Activated CD8-positive, alpha-beta T cell treated with anti-CD3 and anti-CD28 coated beads, Interleukin-2, amount 10 ng/mL, durations not matched to agents 7 days and 5 days (primary cell): ENCODE data around the gene VSX1. TPM values are rescaled to one million over a fixed set of nuclear protein-coding genes. Genes with fewer than 3 reads are reported as not detected.

Experiments used
- ATAC-seq: fragments of 150-1000 bp; cut with Tn5 transposase; one replicate; pipeline ENCODE4 v1.10.0; 2021; ENCODE audit warnings: moderate library complexity
- CTCF ChIA-PET: fragments of 350-600 bp; sonication (Branson Sonifier 250); formaldehyde crosslinking; loops from one replicate; lab custom pipeline; 2021; ENCODE audit warnings: antibody characterized with exemption; lab: Charles Lee
- POLR2A ChIA-PET: fragments of 350-600 bp; sonication (Branson Sonifier 250); formaldehyde crosslinking; loops from one replicate; lab custom pipeline; 2021; ENCODE audit warnings: antibody characterized with exemption; lab: Charles Lee
- DNase-seq: peaks from one replicate; pipeline ENCODE4 v3.0.0-alpha.2; 2020
- H3K27ac Mint-ChIP-seq: one replicate; pipeline ENCODE4 v1.8.0; 2021; ENCODE audit warnings: mild to moderate bottlenecking, mixed read lengths
- H3K27me3 Mint-ChIP-seq: one replicate; pipeline ENCODE4 v1.8.0; 2021; ENCODE audit warnings: low read depth, mixed read lengths
- H3K36me3 Mint-ChIP-seq: one replicate; pipeline ENCODE4 v1.8.0; 2021; ENCODE audit warnings: low read depth, mixed read lengths
- H3K4me1 Mint-ChIP-seq: one replicate; pipeline ENCODE4 v1.8.0; 2021; ENCODE audit warnings: low read depth, mixed read lengths
- H3K4me3 Mint-ChIP-seq: one replicate; pipeline ENCODE4 v1.8.0; 2021; ENCODE audit warnings: mild to moderate bottlenecking, mixed read lengths
- H3K9me3 Mint-ChIP-seq: one replicate; pipeline ENCODE4 v1.8.0; 2022; ENCODE audit warnings: mixed read lengths; ENCODE audit not compliant: insufficient read depth
- total RNA-seq, 2 experiments: library from RNA; stranded (reverse); gene quantifications; one replicate each; pipeline ENCODE4 v1.2.3, GENCODE V29; 2021

The VSX1 gene
- total RNA-seq, 2 experiments from 2014 or later = not detected

DNA sequence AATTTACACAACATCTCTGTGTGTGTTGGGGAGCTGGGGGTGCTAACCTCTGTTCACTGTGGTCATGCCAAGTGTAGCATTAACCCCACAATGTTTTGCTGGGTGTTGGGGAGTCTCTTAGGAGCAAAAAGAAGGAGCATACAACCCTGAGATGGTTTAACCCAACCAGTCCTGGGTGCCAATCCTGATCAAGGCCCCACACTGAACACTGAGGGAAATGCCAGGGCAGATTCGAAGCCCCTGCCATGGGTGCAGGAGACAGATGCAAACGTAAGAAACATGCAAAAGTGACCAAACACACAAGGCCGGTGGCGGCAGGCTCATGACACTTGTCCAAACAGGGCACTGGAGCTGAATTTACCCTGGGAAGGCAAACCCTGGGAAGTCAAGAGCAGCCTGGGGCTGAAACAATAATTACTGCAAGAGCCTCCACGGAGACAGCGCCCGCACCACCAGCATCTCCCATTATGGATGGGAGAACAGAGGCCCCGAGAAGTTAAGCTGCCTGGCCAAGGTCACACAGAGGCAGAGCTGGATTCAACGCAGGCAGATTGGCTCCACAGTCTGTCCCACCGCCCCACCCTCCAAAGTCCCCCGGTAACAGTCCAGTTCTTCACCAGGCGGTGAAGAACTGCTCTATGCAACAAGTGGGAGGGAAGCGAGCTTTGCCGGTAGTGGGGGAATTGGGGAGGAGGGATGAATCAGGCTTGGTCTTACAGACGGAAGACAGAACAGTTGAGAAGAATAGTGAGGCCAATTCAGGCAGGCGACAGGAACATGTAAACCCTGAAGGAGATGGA lies 32.5 kb downstream of the VSX1 start:
- Mint-ChIP-seq H3K4me3 (no peak overlapping the region), H3K9me3 (no peaks in the 10 kb centered on the region), H3K4me1 (peaks cover 37% of the 10 kb centered on the region), H3K27me3 (no peaks in the 10 kb centered on the region), H3K27ac (no peak overlapping the region), H3K36me3 (peaks cover 9% of the 10 kb centered on the region)
- ChIA-PET POLR2A (interaction anchor here (1.7 kb wide), 1 partner anchor 12 kb away, joined by 4 read pairs; no protein-coding TSS in a partner anchor), CTCF (interaction anchor here (1.5 kb wide), 1 partner anchor 16 kb away, joined by 3 read pairs; no protein-coding TSS in a partner anchor)
- no peak for ATAC-seq
- DNase-seq = no peak

DNA sequence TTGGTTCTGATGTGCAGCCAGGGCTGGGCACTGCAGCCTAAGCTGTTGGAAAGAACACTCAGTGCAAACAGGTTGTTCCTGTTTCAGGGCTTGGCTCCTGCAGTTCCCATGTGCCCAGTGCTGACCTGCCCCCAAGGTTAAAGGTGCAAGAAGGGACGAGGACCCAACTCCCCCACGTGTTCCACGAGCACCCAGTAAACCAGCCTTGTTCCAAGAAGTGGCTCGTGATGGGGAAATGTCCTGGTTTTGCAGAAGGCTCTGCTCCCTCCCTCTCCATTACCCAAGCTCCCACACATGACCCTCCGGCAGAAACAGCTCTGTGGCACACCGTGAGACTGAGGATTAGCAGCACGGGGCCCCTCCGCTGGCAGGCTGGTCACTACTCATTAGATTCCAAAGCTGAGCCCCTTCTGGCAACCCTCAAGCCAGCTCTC lies 33.4 kb downstream of the VSX1 start:
- ChIA-PET POLR2A (interaction anchor here (0.8 to 1.7 kb wide), 2 partner anchors 9 to 11 kb away, joined by 3 to 4 read pairs; partner anchors contain the start of gene ACSS1), CTCF (interaction anchor here (1.5 kb wide), 1 partner anchor 17 kb away, joined by 3 read pairs; no protein-coding TSS in a partner anchor)
- H3K4me1 Mint-ChIP-seq = peaks cover 36% of the 10 kb centered on the region
- H3K36me3 Mint-ChIP-seq = peaks cover 6% of the 10 kb centered on the region
- no peaks in the 10 kb centered on the region for H3K27me3 Mint-ChIP-seq
- no peak overlapping the region for H3K4me3 Mint-ChIP-seq
- ATAC-seq (no peak), DNase-seq (no peak)
- peak overlapping the region; percentile 43 for H3K27ac Mint-ChIP-seq
- H3K9me3 Mint-ChIP-seq = no peaks in the 10 kb centered on the region

DNA sequence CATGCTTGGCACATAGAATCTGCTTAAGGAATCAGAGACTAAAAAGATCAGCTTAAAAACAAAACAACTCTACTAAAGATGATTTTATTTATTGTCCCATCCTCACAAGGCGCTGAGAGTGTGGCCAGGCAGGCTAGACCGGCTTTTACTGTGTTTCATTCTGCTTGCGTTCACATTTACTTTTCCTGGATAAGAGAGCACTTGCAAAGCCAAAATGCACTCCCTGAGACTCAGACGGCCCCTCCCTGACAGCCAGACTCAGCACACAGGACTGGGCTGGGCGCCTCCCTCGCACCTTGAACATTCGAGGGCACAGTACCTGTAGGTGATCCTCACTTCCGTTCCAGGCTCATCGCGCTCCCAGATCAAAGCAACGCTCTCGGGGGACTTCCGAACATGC lies 34.2 kb downstream of the VSX1 start:
- H3K4me1 Mint-ChIP-seq = peaks cover 38% of the 10 kb centered on the region
- POLR2A ChIA-PET = interaction anchor here (1.0 kb wide), 1 partner anchor 9 kb away, joined by 3 read pairs; no protein-coding TSS in a partner anchor
- no peak overlapping the region for H3K27ac Mint-ChIP-seq
- no peaks in the 10 kb centered on the region for H3K9me3 Mint-ChIP-seq
- no peak overlapping the region for H3K4me3 Mint-ChIP-seq
- no peaks in the 10 kb centered on the region for H3K27me3 Mint-ChIP-seq
- CTCF ChIA-PET = no interaction called here
- DNase-seq (no peak), ATAC-seq (no peak)
- peaks cover 7% of the 10 kb centered on the region for H3K36me3 Mint-ChIP-seq

DNA sequence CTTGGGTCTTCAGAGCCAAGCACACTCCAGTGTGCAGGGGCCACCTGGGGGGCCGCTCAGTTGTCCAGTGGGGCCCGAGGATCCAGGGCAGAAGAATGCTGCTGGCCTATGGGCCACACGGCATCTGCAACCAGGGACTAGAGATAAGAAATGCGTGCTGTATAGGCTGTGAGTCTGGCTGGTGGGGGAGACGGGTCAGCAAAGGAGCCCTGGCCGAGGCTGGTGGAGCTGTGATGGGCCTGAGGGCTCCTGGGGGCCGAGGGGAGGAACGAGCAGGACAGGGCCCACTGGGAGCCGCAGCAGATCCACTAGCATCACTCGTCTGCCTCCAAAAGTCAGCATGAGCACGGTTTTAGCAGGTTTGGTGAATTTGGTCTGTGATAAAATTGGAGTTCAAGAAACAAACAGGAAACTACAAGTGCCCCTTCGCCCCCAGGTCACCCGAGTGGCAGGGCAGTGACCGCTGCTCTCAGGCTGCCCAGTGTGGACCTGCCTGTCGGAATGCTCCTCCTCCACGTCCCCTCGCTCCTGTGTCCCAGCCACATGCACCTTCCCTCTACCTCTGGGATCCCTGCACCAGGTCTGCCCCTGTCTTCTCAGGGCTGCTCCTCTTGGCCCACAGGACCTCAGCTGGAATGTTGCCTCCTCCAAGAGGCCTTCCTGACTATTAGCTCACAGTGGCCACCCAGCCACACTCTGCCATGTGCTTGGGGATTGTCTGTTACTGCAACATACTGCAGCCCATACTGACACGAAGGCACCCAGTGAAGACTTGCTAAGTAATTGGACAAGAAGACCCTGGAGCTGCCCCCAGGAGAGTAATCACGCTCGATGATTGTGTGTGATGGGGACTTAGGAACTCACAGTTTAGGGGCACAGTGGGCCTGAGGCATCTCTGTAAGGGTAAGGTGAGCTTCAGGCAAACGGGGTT lies 34.9 kb downstream of the VSX1 start:
- CTCF ChIA-PET = no interaction called here
- POLR2A ChIA-PET = interaction anchor here (1.0 kb wide), 1 partner anchor 10 kb away, joined by 3 read pairs; no protein-coding TSS in a partner anchor
- H3K27ac Mint-ChIP-seq = peak overlapping the region; percentile 12

DNA sequence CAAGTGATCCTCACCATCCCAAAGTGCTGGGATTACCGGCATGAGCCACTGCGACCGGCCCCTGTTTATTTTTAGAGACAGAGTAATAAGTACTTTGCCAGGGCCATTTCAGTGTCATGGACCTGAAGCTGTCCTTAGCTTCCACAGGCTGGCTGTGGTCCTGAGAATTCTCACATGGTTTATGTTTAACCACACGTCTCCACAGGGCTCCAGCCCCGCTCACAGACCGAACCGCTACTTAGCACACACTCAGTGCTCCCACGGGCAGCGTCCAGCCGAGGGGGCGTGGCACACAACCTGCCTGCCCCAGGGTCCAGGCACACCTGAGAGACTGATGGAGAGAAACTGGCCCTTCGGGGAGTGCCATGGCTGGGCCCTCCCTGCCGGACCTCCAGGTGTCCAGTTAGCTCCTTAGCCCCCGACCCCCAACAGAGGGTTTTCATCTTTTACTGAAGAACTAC lies 35.7 kb downstream of the VSX1 start:
- no peaks in the 10 kb centered on the region for H3K27me3 Mint-ChIP-seq
- CTCF ChIA-PET = interaction anchor here (1.0 kb wide), 1 partner anchor 51 kb away, joined by 3 read pairs; no protein-coding TSS in a partner anchor
- DNase-seq = no peak
- no peak overlapping the region for H3K27ac Mint-ChIP-seq
- H3K4me1 Mint-ChIP-seq = peaks cover 47% of the 10 kb centered on the region
- no peak overlapping the region for H3K4me3 Mint-ChIP-seq
- no peak for ATAC-seq
- H3K9me3 Mint-ChIP-seq = no peaks in the 10 kb centered on the region
- H3K36me3 Mint-ChIP-seq = peaks cover 8% of the 10 kb centered on the region
- POLR2A ChIA-PET = interaction anchor here (4.1 kb wide), 1 partner anchor 11 kb away, joined by 19 read pairs; the partner anchor contains the start of gene ACSS1

More for the DNA sequence above, 34.9 kb downstream of the VSX1 start:
- DNase-seq = no peak
- Mint-ChIP-seq H3K27me3 (no peaks in the 10 kb centered on the region), H3K4me3 (no peak overlapping the region), H3K4me1 (peaks cover 43% of the 10 kb centered on the region), H3K36me3 (peaks cover 8% of the 10 kb centered on the region), H3K9me3 (no peaks in the 10 kb centered on the region)
- ATAC-seq = no peak

DNA sequence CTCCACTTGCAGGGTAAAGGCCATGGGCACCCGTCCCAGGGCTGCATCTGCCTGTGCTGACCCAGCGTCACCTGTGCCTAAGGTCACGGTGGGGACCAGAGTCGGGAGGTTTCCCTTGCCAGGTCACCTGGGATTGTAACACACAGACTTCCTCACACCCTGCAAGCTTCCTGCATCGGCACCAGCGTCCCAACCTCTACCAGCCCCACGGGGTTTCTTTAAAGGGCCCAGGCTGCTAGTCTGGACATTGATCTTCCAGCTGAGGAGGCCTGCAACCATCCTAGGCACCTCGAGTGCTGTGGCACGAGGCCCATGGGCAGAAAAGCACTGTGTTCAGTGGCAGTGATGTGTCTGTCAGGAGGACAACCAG lies 36.6 kb downstream of the VSX1 start:
- peak overlapping the region; percentile 46 for H3K27ac Mint-ChIP-seq
- peaks cover 8% of the 10 kb centered on the region for H3K36me3 Mint-ChIP-seq
- H3K27me3 Mint-ChIP-seq = no peaks in the 10 kb centered on the region
- H3K4me3 Mint-ChIP-seq = no peak overlapping the region
- ChIA-PET CTCF (interaction anchor here (1.0 to 1.1 kb wide), 2 partner anchors 12 to 50 kb away, joined by 3 read pairs; partner anchors contain the start of gene ACSS1), POLR2A (interaction anchor here (0.5 to 4.1 kb wide), 2 partner anchors 12 to 16 kb away, joined by 3 to 19 read pairs; partner anchors contain the start of gene ACSS1)
- ATAC-seq (no peak), DNase-seq (no peak)
- peaks cover 47% of the 10 kb centered on the region for H3K4me1 Mint-ChIP-seq
- no peaks in the 10 kb centered on the region for H3K9me3 Mint-ChIP-seq

DNA sequence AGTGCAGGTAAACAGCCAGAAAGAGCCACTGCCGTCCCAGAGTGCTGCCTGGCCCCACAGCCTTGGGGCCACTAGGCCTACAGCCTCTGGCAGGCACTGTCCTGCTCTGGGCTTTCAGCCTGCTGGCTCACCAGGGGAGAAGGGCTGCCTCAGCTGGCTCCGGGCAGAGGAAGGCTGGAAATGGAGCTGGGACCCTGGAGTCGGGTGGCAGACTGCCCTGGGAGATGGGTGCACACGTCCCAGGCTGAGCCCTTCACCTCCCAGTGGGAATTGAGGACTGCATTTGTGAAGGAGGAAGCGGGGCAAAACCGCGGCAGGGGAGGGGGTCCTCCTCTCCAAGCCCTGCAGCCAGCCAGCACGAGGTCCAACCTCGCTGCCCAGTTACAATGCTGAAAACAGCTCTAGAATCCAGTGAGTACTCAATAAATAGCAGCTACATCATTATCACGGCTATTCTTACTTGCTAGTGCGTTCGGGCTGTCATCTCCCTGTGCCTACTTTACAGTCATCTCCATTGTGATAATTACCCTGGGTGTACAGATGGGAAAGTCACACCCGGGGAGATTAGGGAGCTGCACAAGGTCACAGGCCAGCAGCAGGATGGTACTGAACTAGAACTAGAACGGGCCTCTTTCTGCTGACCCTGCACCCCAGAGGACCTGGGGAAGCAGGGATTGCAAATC lies 37.1 kb downstream of the VSX1 start:
- ChIA-PET CTCF (interaction anchor here (1.1 kb wide), 1 partner anchor 13 kb away, joined by 3 read pairs; the partner anchor contains the start of gene ACSS1), POLR2A (interaction anchor here (0.5 to 4.1 kb wide), 2 partner anchors 13 to 16 kb away, joined by 3 to 19 read pairs; partner anchors contain the start of gene ACSS1)
- Mint-ChIP-seq H3K9me3 (no peaks in the 10 kb centered on the region), H3K4me3 (no peak overlapping the region), H3K4me1 (peaks cover 49% of the 10 kb centered on the region), H3K27ac (peak overlapping the region; percentile 46), H3K36me3 (peaks cover 8% of the 10 kb centered on the region), H3K27me3 (no peaks in the 10 kb centered on the region)
- ATAC-seq = no peak
- no peak for DNase-seq

DNA sequence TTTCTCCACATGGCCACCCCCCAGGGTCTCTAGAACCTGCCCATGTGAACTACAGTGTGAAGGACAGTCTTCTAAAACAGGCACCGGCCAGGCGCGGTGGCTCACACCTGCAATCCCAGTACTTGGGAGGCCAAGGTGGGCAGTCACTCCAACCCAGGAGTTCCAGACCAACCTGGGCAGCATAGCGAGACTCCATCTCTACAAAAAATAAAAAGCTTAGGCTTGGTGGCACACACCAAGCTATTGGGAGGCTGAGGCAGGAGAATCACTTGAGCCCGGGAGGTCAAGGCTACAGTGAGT lies 37.7 kb downstream of the VSX1 start:
- no peak for ATAC-seq
- Mint-ChIP-seq H3K27ac (peak overlapping the region; percentile 89), H3K4me3 (no peak overlapping the region), H3K9me3 (no peaks in the 10 kb centered on the region), H3K27me3 (no peaks in the 10 kb centered on the region), H3K4me1 (peaks cover 45% of the 10 kb centered on the region), H3K36me3 (peaks cover 8% of the 10 kb centered on the region)
- ChIA-PET CTCF (no interaction called here), POLR2A (interaction anchor here (4.1 kb wide), 1 partner anchor 13 kb away, joined by 19 read pairs; the partner anchor contains the start of gene ACSS1)
- no peak for DNase-seq

DNA sequence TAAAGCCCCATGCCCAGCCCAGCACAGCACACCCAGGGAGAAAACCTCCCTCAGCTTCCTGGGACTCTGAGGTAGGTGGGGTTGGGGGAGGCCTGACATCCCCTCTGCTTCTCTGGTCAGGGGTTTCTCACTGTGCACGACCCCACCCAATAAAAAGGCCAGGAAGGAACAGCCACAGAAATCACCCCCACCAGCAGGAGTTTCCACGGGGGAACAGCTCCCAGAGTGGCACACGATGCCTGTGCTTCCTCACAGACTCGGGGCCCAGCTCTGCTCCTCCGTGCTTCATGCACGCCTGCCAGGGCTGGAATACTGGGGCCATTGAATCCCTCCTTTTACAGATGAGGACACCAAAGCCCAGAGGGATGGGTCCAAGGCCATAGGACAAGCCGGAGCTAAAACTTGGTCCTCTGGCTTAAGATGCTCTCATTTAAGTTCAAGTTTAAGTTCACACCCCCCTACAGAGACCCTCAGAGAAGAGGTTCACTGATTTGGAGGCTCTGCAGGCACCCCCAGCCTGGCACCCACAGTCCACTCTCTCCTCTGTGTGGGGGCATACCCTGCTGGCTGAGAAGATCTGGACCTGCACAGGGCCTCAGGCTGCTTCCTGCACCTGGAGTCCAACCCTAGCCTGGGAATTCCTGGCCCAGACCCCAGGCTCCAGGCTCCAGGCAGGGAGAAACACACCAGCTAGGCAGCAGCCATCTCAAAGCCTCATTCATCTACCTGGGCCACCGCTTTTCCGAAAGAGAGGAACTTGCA lies 38.3 kb downstream of the VSX1 start:
- Mint-ChIP-seq H3K4me3 (no peak overlapping the region), H3K36me3 (peaks cover 8% of the 10 kb centered on the region), H3K9me3 (no peaks in the 10 kb centered on the region), H3K4me1 (peaks cover 43% of the 10 kb centered on the region), H3K27ac (peak overlapping the region; percentile 89), H3K27me3 (no peaks in the 10 kb centered on the region)
- DNase-seq (no peak), ATAC-seq (no peak)
- POLR2A ChIA-PET = interaction anchor here (0.7 to 4.1 kb wide), 2 partner anchors 11 to 14 kb away, joined by 3 to 19 read pairs; partner anchors contain the start of gene ACSS1
- CTCF ChIA-PET = no interaction called here
